CD8-positive, alpha-beta memory T cell (primary cell): ENCODE measurements around the gene MAP3K2. TPM values are rescaled to one million over a fixed set of nuclear protein-coding genes. Genes with fewer than 3 reads are reported as not detected.

Experiments used
- CTCF ChIA-PET: fragments of 350-600 bp; sonication (Branson Sonifier 250); formaldehyde crosslinking; loops from one replicate; lab custom pipeline; 2021; ENCODE audit warnings: antibody characterized with exemption; lab: Charles Lee
- POLR2A ChIA-PET: fragments of 350-600 bp; sonication (Branson Sonifier 250); formaldehyde crosslinking; loops from one replicate; lab custom pipeline; 2021; ENCODE audit warnings: antibody characterized with exemption; lab: Charles Lee
- DNase-seq, 5 donors: peaks; one replicate each; pipeline versions ENCODE4 v3.0.0 to v3.0.0-alpha.2; 2020 to 2022; ENCODE audit warnings: mixed read lengths in 1 of 5
- H3K27ac ChIP-seq: one replicate; pipeline ENCODE4 v1.7.0; 2013; ENCODE audit warnings: low read depth, mild to moderate bottlenecking, low read length, moderate library complexity
- H3K27me3 ChIP-seq: 2 replicates; pipeline ENCODE4 v1.7.0; 2013; ENCODE audit warnings: low read length, mild to moderate bottlenecking; ENCODE audit not compliant: insufficient read depth, poor library complexity, severe bottlenecking
- H3K36me3 ChIP-seq: 2 replicates; pipeline ENCODE4 v1.7.0; 2013; ENCODE audit warnings: mild to moderate bottlenecking, low read length, moderate library complexity; ENCODE audit not compliant: insufficient read depth
- H3K4me1 ChIP-seq: 2 replicates; pipeline ENCODE4 v1.7.0; 2013; ENCODE audit warnings: mild to moderate bottlenecking, low read length, moderate library complexity; ENCODE audit not compliant: insufficient read depth
- H3K4me3 ChIP-seq: 2 replicates; pipeline ENCODE4 v1.7.0; 2013; ENCODE audit warnings: mild to moderate bottlenecking, low read length
- H3K9me3 ChIP-seq: 2 replicates; pipeline ENCODE4 v1.7.0; 2013; ENCODE audit warnings: mild to moderate bottlenecking, low read length
- H3K27ac Mint-ChIP-seq, 8 donors: one replicate each; pipeline ENCODE4 v1.8.0; 2020 to 2021; ENCODE audit warnings: mixed read lengths in 8 of 8, mild to moderate bottlenecking in 6 of 8, inconsistent platforms in 3 of 8, moderate library complexity in 3 of 8
- H3K27me3 Mint-ChIP-seq, 2 donors: one replicate each; pipeline ENCODE4 v1.8.0; 2020 to 2021; ENCODE audit warnings: mixed read lengths in 2 of 2, mild to moderate bottlenecking in 1 of 2, moderate library complexity in 1 of 2
- H3K36me3 Mint-ChIP-seq, 3 donors: one replicate each; pipeline ENCODE4 v1.8.0; 2020 to 2021; ENCODE audit warnings: mixed read lengths in 3 of 3, inconsistent platforms in 1 of 3, mild to moderate bottlenecking in 1 of 3
- H3K4me1 Mint-ChIP-seq, 3 donors: one replicate each; pipeline ENCODE4 v1.8.0; 2020 to 2021; ENCODE audit warnings: mixed read lengths in 3 of 3, inconsistent platforms in 1 of 3, mild to moderate bottlenecking in 1 of 3
- H3K4me3 Mint-ChIP-seq, 7 donors: one replicate each; pipeline ENCODE4 v1.8.0; 2020 to 2021; ENCODE audit warnings: mixed read lengths in 7 of 7, mild to moderate bottlenecking in 6 of 7, moderate library complexity in 4 of 7, inconsistent platforms in 2 of 7
- H3K9me3 Mint-ChIP-seq, 5 donors: one replicate each; pipeline ENCODE4 v1.8.0; 2020 to 2022; ENCODE audit warnings: mixed read lengths in 5 of 5, mild to moderate bottlenecking in 3 of 5, moderate library complexity in 2 of 5, inconsistent platforms in 1 of 5
- polyA plus RNA-seq: library from polyadenylated mRNA; unstranded; fragments of 300-500 nt; fragmentation: Illumina TruSeq; gene quantifications from one replicate; pipeline ENCODE4 v1.2.3, GENCODE V29; 2021
- total RNA-seq, 2 experiments: library from RNA; stranded (reverse); gene quantifications; one replicate each; pipeline ENCODE4 v1.2.3, GENCODE V29; 2021

The MAP3K2 gene
- total and polyA plus RNA-seq, 3 experiments from 2014 or later: 55.9 to 65.0 (median 57.7) TPM

DNA sequence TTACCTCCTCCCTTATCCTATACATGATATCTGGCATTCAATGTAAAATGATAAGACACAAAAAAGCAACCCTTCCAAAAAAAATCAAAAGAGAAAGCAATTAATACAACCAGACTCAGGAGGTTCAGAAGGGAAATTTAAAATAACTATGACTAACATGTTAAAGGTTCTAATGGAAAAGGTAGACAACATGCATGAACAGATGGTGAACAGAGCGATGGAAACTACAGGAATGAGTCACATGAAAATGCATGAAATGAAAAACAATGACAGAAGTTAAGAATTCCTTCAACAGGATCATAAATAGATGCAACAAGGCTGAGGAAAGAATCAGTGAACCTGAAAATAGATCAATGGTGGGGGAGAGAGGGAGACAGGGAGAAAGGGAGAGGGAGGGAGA lies 67.7 kb downstream of the MAP3K2 start:
- Mint-ChIP-seq H3K4me3 (no peak overlapping the region), H3K27me3 (no peaks in the 10 kb centered on the region), H3K27ac (peak overlapping the region in 3 of 8 donors; percentile 8 to 51 (median 18)), H3K9me3 (peaks cover 0 to 8% (median 5%) of the 10 kb centered on the region in 5 donors), H3K4me1 (no peaks in the 10 kb centered on the region), H3K36me3 (peaks cover 28 to 85% (median 30%) of the 10 kb centered on the region in 3 donors)
- Histone ChIP-seq H3K4me1 (no peaks in the 10 kb centered on the region), H3K27me3 (no peaks in the 10 kb centered on the region), H3K27ac (no peak overlapping the region), H3K9me3 (no peaks in the 10 kb centered on the region), H3K36me3 (peaks cover 40% of the 10 kb centered on the region), H3K4me3 (no peak overlapping the region)
- CTCF ChIA-PET: interaction anchor here (0.6 kb wide), 1 partner anchor 24 kb away, joined by 3 read pairs; no protein-coding TSS in a partner anchor
- POLR2A ChIA-PET: no interaction called here
- DNase-seq: no peak

DNA sequence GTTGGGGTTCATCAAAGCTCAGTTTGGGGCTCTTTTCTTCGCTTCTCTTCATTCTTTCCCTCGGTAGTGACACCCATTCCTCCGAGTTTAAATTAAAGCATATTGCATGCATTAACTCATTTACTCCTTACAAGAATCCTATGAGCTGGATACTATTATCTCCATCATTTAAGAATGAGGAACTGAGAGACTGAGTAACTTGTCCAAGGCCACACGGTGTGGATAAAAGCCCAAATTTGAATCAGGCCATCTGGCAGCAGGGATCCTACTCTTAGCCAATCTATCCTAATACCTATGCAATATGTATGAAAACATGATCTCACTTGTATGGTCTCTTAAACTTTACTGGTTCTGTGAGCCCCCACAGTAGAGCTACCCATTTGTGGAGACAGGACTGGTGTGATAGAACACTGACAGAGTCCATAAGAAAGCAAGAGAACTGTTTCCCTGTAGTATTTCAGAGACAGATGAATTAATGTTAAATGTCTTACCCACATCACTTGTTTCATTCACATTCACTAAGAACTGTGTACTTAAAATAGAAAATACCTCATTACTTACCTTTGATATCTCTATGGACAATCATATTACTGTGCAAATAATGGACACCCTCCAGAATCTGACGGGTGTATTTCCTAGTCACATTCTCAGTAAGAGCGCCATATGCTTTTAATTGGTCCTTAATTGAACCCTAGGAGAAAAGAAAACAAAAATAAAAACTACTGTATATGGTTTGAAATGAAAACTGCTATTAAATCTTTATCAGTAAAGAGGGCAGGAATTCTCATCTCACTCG lies 73.4 kb downstream of the MAP3K2 start:
- Mint-ChIP-seq H3K4me3 (no peak overlapping the region), H3K27ac (no peak overlapping the region), H3K4me1 (no peaks in the 10 kb centered on the region), H3K9me3 (no peaks in the 10 kb centered on the region), H3K27me3 (no peaks in the 10 kb centered on the region), H3K36me3 (peaks cover 9 to 90% (median 31%) of the 10 kb centered on the region in 3 donors)
- H3K27me3 ChIP-seq: no peaks in the 10 kb centered on the region
- H3K4me1 ChIP-seq: no peaks in the 10 kb centered on the region
- no peak for DNase-seq
- H3K27ac ChIP-seq: no peak overlapping the region
- H3K36me3 ChIP-seq: peaks cover 35% of the 10 kb centered on the region
- CTCF ChIA-PET: no interaction called here
- H3K9me3 ChIP-seq: no peaks in the 10 kb centered on the region
- no peak overlapping the region for H3K4me3 ChIP-seq
- POLR2A ChIA-PET: no interaction called here

DNA sequence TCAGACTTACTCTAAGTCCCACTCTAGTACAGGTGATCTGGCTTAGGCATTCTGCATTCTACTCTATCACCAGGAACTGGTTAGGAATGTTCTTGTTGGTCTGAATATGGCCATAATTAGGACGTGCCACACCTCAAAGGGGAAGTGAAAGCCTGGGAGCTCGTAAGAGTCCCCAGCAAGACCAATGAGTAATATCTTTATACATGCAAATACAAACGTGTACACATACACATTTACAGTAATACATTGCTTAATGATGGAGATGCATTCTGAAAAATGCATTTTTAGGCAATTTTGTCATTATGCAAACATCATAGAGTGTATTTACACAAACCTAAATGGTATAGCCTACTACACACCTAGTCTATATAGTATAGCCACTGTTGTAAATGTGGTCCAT lies 74.4 kb downstream of the MAP3K2 start:
- H3K27ac Mint-ChIP-seq: no peak overlapping the region
- CTCF ChIA-PET: no interaction called here
- H3K9me3 ChIP-seq: no peaks in the 10 kb centered on the region
- no peaks in the 10 kb centered on the region for H3K9me3 Mint-ChIP-seq
- POLR2A ChIA-PET: no interaction called here
- DNase-seq: no peak
- H3K36me3 ChIP-seq: peaks cover 32% of the 10 kb centered on the region
- H3K4me1 ChIP-seq: no peaks in the 10 kb centered on the region
- no peak overlapping the region for H3K4me3 ChIP-seq
- H3K27me3 ChIP-seq: no peaks in the 10 kb centered on the region
- no peaks in the 10 kb centered on the region for H3K27me3 Mint-ChIP-seq
- H3K4me1 Mint-ChIP-seq: no peaks in the 10 kb centered on the region
- no peak overlapping the region for H3K4me3 Mint-ChIP-seq
- peaks cover 4 to 89% (median 32%) of the 10 kb centered on the region in 3 donors for H3K36me3 Mint-ChIP-seq
- no peak overlapping the region for H3K27ac ChIP-seq

DNA sequence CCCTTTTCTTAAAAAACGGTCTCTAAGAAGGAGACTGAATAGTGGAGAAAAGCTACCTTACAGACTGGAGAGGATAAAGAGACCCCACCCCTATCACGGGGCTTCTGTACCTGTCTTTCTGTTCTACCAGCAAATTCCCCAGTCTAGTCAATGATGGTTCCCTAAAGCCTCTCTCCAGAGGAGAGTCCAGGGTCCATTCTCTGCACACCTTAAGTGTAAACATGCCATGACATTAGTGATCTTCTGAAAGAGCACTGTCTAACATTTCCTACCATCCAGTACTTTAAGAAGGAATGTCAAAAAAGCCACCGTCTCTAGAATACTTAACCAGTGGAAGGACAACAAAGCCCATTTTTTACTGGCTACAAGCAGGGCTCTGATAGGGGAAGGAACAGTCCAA lies 76.8 kb downstream of the MAP3K2 start:
- no peak for DNase-seq
- no peaks in the 10 kb centered on the region for H3K27me3 Mint-ChIP-seq
- Histone ChIP-seq H3K27me3 (no peaks in the 10 kb centered on the region), H3K27ac (no peak overlapping the region), H3K9me3 (no peaks in the 10 kb centered on the region), H3K4me3 (no peak overlapping the region), H3K4me1 (no peaks in the 10 kb centered on the region), H3K36me3 (peaks cover 34% of the 10 kb centered on the region)
- CTCF ChIA-PET: no interaction called here
- POLR2A ChIA-PET: no interaction called here
- H3K4me3 Mint-ChIP-seq: no peak overlapping the region
- no peaks in the 10 kb centered on the region for H3K4me1 Mint-ChIP-seq
- H3K36me3 Mint-ChIP-seq: peaks cover 4 to 85% (median 27%) of the 10 kb centered on the region in 3 donors
- peak overlapping the region in 1 of 8 donors; percentile 7 for H3K27ac Mint-ChIP-seq
- H3K9me3 Mint-ChIP-seq: no peaks in the 10 kb centered on the region

DNA sequence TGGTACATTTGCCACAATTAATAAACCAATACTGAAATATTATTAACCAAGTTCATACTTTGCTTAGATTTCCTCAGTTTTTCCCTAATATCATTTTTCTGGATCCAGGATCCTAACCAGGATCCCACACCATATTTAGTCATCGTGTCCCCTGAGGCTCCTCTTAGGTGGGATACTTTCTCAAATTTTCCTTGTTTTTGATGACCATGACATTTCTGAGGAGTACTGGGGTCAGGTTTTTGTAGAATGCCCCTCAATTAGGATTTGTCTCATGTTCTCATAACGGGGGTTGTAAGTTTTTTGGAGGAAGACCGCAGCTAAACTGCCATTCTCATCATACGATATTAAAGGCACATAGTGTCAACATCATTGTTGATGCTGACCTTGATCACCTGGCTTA lies 78.3 kb downstream of the MAP3K2 start:
- ChIA-PET CTCF (interaction anchor here (1.4 kb wide), 1 partner anchor 106 kb away, joined by 4 read pairs; no protein-coding TSS in a partner anchor), POLR2A (no interaction called here)
- Histone ChIP-seq H3K4me3 (no peak overlapping the region), H3K9me3 (no peaks in the 10 kb centered on the region), H3K36me3 (peaks cover 31% of the 10 kb centered on the region), H3K27ac (no peak overlapping the region), H3K4me1 (no peaks in the 10 kb centered on the region), H3K27me3 (no peaks in the 10 kb centered on the region)
- DNase-seq: no peak
- Mint-ChIP-seq H3K4me1 (no peaks in the 10 kb centered on the region), H3K4me3 (no peak overlapping the region), H3K9me3 (no peaks in the 10 kb centered on the region), H3K27me3 (no peaks in the 10 kb centered on the region), H3K27ac (no peak overlapping the region), H3K36me3 (peaks cover 4 to 75% (median 22%) of the 10 kb centered on the region in 3 donors)

DNA sequence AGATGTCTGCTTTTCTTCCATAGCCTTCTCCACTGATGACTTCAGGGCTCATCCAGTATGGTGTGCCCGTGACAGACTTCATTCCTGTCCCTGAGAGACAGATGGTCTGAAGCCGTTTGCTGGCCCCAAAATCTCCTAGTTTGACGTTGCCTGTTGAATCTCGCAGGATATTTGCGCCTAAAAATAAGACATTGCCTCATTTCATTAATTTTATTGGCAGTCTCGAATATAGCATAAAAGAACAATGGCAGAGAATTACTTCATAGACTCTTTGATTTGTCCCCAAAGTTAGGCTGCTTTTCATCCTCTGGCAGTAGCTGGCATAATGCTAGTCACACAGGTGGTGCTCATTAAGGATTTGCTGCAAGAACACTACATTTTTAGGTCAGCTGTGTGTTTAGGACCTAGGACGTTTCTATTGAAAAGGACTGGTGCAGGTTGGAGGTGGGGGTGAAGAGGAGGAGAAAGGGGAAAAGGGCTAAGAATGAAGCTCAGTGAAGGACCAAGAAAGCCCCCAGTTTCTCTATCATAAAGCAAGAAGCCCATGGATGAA lies 79.1 kb downstream of the MAP3K2 start:
- Mint-ChIP-seq H3K27me3 (no peaks in the 10 kb centered on the region), H3K27ac (no peak overlapping the region), H3K9me3 (no peaks in the 10 kb centered on the region), H3K4me1 (no peaks in the 10 kb centered on the region), H3K4me3 (no peak overlapping the region), H3K36me3 (peaks cover 4 to 69% (median 19%) of the 10 kb centered on the region in 3 donors)
- DNase-seq: no peak
- POLR2A ChIA-PET: no interaction called here
- Histone ChIP-seq H3K27me3 (no peaks in the 10 kb centered on the region), H3K4me1 (no peaks in the 10 kb centered on the region), H3K27ac (no peak overlapping the region), H3K4me3 (no peak overlapping the region), H3K36me3 (peaks cover 22% of the 10 kb centered on the region), H3K9me3 (no peaks in the 10 kb centered on the region)
- CTCF ChIA-PET: interaction anchor here (1.4 kb wide), 1 partner anchor 107 kb away, joined by 4 read pairs; no protein-coding TSS in a partner anchor

DNA sequence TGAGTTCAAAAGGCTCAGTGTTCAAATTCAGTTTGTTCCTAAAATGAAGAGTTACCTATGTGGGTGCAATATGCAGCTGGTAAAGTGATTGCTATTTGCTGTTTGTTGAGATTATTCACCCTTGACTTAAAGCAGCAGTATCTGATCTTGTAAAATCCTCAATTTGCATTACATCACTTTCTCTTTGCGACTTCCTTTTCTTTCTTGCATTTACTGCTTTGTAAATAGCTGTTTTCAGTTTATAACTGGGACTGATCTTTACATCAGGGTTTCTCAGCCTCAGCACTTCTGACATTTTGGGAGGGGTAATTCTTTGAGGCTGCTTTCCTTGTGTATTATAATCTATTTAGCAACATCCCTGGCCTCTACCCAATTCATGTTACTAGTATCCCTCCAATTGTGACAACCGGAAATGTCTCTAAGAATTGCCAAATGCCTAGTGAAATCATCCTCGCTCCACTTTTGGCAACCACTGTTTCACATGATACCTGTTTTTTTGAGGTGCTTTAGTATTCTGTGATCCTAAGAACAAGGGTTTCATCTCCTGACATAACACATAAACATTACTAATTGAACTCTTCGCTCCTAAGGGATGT lies 81.7 kb downstream of the MAP3K2 start:
- Mint-ChIP-seq H3K9me3 (no peaks in the 10 kb centered on the region), H3K4me1 (no peaks in the 10 kb centered on the region), H3K27me3 (no peaks in the 10 kb centered on the region), H3K36me3 (peaks cover 0 to 49% (median 9%) of the 10 kb centered on the region in 3 donors), H3K4me3 (no peak overlapping the region), H3K27ac (peak overlapping the region in 1 of 8 donors; percentile 24)
- DNase-seq: no peak
- no peaks in the 10 kb centered on the region for H3K27me3 ChIP-seq
- no peak overlapping the region for H3K4me3 ChIP-seq
- ChIA-PET CTCF (no interaction called here), POLR2A (no interaction called here)
- no peaks in the 10 kb centered on the region for H3K4me1 ChIP-seq
- peaks cover 20% of the 10 kb centered on the region for H3K36me3 ChIP-seq
- H3K9me3 ChIP-seq: no peaks in the 10 kb centered on the region
- no peak overlapping the region for H3K27ac ChIP-seq

DNA sequence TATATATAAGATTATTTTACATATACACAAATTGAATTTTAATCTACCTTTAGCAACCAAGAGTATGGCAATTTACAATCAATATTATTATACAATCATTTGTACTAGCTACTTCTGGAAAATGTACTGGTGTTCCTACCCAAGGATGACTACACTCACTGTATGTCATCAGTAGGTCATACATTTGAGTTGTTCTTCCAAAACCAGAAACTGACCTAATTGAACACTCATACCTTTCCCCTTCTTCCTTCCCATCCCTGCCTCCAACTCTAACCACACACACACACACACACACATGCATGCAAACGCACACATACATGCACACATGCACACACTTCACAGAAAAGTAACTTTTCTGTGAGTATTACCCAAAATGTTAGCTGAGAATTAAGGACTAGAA lies 85.6 kb downstream of the MAP3K2 start:
- peaks cover 8% of the 10 kb centered on the region for H3K36me3 ChIP-seq
- Mint-ChIP-seq H3K4me1 (no peaks in the 10 kb centered on the region), H3K27ac (peak overlapping the region in 2 of 8 donors; percentile 4 to 62), H3K4me3 (no peak overlapping the region), H3K9me3 (no peaks in the 10 kb centered on the region), H3K36me3 (peaks cover 0 to 20% (median 2%) of the 10 kb centered on the region in 3 donors), H3K27me3 (no peaks in the 10 kb centered on the region)
- no peaks in the 10 kb centered on the region for H3K9me3 ChIP-seq
- no peak for DNase-seq
- CTCF ChIA-PET: no interaction called here
- H3K4me3 ChIP-seq: no peak overlapping the region
- H3K4me1 ChIP-seq: no peaks in the 10 kb centered on the region
- H3K27ac ChIP-seq: no peak overlapping the region
- H3K27me3 ChIP-seq: no peaks in the 10 kb centered on the region
- POLR2A ChIA-PET: no interaction called here
